GM12873 (cell line): ENCODE measurements around the gene NPB.

ENCODE experiments used
- TF ChIP-seq, protein P1 (sequence below): IDR thresholded peaks from 2 replicates; pipeline ENCODE4 v1.5.1; 2012; ENCODE audit warnings: low read depth, mild to moderate bottlenecking, moderate library complexity, low read length, control low read depth; ENCODE audit not compliant: insufficient read depth; ENCODE audit errors: missing control alignments

NPB gene

GRCh38 chr17:81902023-81902652 is at the start of gene NPB:
TSS of gene NPB (plus strand) at chr17:81902238. CDS start at chr17:81902278, 40 bp downstream.
- TF ChIP-seq, protein P1, sequence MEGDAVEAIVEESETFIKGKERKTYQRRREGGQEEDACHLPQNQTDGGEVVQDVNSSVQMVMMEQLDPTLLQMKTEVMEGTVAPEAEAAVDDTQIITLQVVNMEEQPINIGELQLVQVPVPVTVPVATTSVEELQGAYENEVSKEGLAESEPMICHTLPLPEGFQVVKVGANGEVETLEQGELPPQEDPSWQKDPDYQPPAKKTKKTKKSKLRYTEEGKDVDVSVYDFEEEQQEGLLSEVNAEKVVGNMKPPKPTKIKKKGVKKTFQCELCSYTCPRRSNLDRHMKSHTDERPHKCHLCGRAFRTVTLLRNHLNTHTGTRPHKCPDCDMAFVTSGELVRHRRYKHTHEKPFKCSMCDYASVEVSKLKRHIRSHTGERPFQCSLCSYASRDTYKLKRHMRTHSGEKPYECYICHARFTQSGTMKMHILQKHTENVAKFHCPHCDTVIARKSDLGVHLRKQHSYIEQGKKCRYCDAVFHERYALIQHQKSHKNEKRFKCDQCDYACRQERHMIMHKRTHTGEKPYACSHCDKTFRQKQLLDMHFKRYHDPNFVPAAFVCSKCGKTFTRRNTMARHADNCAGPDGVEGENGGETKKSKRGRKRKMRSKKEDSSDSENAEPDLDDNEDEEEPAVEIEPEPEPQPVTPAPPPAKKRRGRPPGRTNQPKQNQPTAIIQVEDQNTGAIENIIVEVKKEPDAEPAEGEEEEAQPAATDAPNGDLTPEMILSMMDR, result no peak

GRCh38 chr17:81854974-81855774 is 46.9 kb upstream of the NPB start:
- TF ChIP-seq, protein P1, result no peak

GRCh38 chr17:81858170-81858966 is 43.7 kb upstream of the NPB start:
- TF ChIP-seq, protein P1, result no peak

DNA sequence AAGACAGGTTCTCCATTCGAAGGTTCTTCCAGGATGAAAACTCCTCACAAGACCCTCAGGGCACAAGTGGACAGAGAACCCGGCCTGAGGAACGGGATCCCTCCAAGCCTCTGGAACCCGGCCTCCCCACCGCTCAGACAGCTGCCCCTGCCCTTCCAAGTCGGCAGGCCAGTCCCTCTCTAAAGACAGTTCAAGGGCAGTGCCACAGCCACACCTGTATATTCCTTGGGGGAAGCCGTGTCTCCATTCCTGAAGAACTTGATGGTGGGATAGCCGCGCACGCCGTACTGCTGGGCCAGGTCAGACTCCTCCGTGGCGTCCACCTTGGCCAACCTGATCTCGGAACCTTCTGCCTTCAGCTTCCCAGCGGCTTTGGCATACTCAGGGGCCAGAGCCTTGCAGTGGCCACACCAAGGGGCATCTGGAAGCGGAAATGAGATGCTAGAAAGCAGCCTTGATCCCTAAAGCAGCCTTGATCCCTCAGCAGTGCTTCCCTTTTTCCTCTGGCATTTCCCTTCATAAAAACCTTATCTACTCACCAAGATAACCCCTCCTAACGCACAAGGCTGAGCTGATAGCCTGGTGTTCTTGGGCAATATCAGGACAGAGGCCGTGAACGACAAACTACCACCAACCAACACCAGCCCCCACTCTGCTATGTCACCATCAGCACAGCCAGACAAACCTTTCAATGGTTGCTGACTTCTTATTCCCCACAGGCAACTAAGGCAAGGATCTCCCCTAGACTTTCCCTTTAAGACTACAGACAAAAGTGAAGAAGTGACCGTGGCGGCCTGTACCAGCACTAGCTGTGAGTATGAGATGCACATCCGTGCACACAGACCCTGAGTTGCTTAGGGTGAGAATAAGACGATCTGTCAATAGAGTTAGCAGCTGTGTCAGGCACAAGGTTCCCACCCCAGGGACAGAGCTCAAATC is 42.8 kb upstream of the NPB start:
- TF ChIP-seq, protein P1, result no peak

- TF ChIP-seq, protein P1, result no peak
Observed at GRCh38 chr17:81859906-81860755, 41.9 kb upstream of the NPB start, which contains the start of gene P4HB. TSS of gene P4HB (minus strand) at chr17:81860535. CDS start at chr17:81860471, 64 bp downstream.
